ENCODE data around the gene ZFTA. TPM values are rescaled to one million over a fixed set of nuclear protein-coding genes. Genes with fewer than 3 reads are reported as not detected.

Gene ZFTA
- polyA plus RNA-seq, 3 donors: 1.2 TPM; not detected in 2

GRCh38 chr11:63770763-63771162, 2.2 kb upstream of the ZFTA start:
- no peak overlapping the region for H2AFZ ChIP-seq (ENCODE audit: insufficient read depth, low read depth, low read length, poor library complexity, severe bottlenecking)
- Mint-ChIP-seq H3K4me3 (peak overlapping the region in 1 of 2 donors; percentile 79), H3K27ac (no peak overlapping the region), H3K36me3 (peaks cover 0 to 4% of the 10 kb centered on the region in 2 donors), H3K27me3 (ENCODE audit: low read depth in 3 of 3) (peaks cover 27 to 54% (median 38%) of the 10 kb centered on the region in 3 donors), H3K9me3 (peaks cover 0 to 11% (median 4%) of the 10 kb centered on the region in 7 donors), H3K4me1 (peaks cover 16% of the 10 kb centered on the region)
- H3K36me3 ChIP-seq (replicated peaks in 1 of 2; ENCODE audit: control insufficient read depth in 1 of 2, insufficient read depth in 2 of 2, low read length in 2 of 2): no peaks in the 10 kb centered on the region
- H3K9me3 ChIP-seq (replicated peaks in 1 of 2; ENCODE audit: control insufficient read depth in 1 of 2, insufficient read depth in 1 of 2, low read length in 2 of 2): peaks cover 3 to 5% of the 10 kb centered on the region in 2 donors
- TF ChIP-seq CTCF (IDR thresholded peaks at IDR 0.05): no peak
- no peak overlapping the region for H3K4me2 ChIP-seq (replicated peaks; ENCODE audit: extremely low read depth, low read length, poor library complexity, severe bottlenecking)
- H4K20me1 ChIP-seq (ENCODE audit: insufficient read depth, low read length): peaks cover 8% of the 10 kb centered on the region
- H3K27ac ChIP-seq (ENCODE audit: low read depth in 1 of 2, low read length in 2 of 2): no peak overlapping the region
- DNase-seq: peak in 2 of 3 donors; percentile 23 to 41
- H3K4me1 ChIP-seq (ENCODE audit: control insufficient read depth in 1 of 2, insufficient read depth in 2 of 2, low read length in 2 of 2): peaks cover 14 to 27% of the 10 kb centered on the region in 2 donors
- H3K9ac ChIP-seq (ENCODE audit: insufficient read depth, low read length, poor library complexity, severe bottlenecking): no peak overlapping the region
- no peaks in the 10 kb centered on the region for H3K79me2 ChIP-seq (ENCODE audit: insufficient read depth, low read length)
- peaks cover 19 to 37% of the 10 kb centered on the region in 2 donors for H3K27me3 ChIP-seq (ENCODE audit: control insufficient read depth in 2 of 2, insufficient read depth in 2 of 2, low read length in 2 of 2)
- no CpG with 5 or more reads among the region's 7 CpGs for WGBS (ENCODE audit: insufficient coverage)
- intact Hi-C loops (cut with micrococcal nuclease): no loop called here
- no peak overlapping the region for H3K4me3 ChIP-seq (replicated peaks in 1 of 3; ENCODE audit: low read depth in 2 of 3, low read length in 3 of 3)

- DNase-seq: no peak
- Mint-ChIP-seq H3K4me1 (peaks cover 16% of the 10 kb centered on the region), H3K27me3 (ENCODE audit: low read depth in 3 of 3) (peaks cover 25 to 53% (median 35%) of the 10 kb centered on the region in 3 donors), H3K4me3 (peak overlapping the region; percentile 66 to 79), H3K36me3 (peaks cover 0 to 4% of the 10 kb centered on the region in 2 donors), H3K9me3 (peaks cover 0 to 11% (median 4%) of the 10 kb centered on the region in 7 donors), H3K27ac (peak overlapping the region in 1 of 7 donors; percentile 2)
- peaks cover 3 to 5% of the 10 kb centered on the region in 2 donors for H3K9me3 ChIP-seq (replicated peaks in 1 of 2; ENCODE audit: control insufficient read depth in 1 of 2, insufficient read depth in 1 of 2, low read length in 2 of 2)
- H3K79me2 ChIP-seq (ENCODE audit: insufficient read depth, low read length): no peaks in the 10 kb centered on the region
- no peak overlapping the region for H3K27ac ChIP-seq (ENCODE audit: low read depth in 1 of 2, low read length in 2 of 2)
- no peak for TF ChIP-seq CTCF (IDR thresholded peaks at IDR 0.05)
- peaks cover 14 to 27% of the 10 kb centered on the region in 2 donors for H3K4me1 ChIP-seq (ENCODE audit: control insufficient read depth in 1 of 2, insufficient read depth in 2 of 2, low read length in 2 of 2)
- H4K20me1 ChIP-seq (ENCODE audit: insufficient read depth, low read length): peaks cover 8% of the 10 kb centered on the region
- H3K9ac ChIP-seq (ENCODE audit: insufficient read depth, low read length, poor library complexity, severe bottlenecking): peak overlapping the region; percentile 27
- intact Hi-C loops (cut with micrococcal nuclease): loop anchor here (5.0 to 10.0 kb wide), 3 partner anchors 177 to 377 kb away; no protein-coding TSS in a partner anchor
- H3K4me2 ChIP-seq (replicated peaks; ENCODE audit: extremely low read depth, low read length, poor library complexity, severe bottlenecking): peak overlapping the region; percentile 86
- H3K27me3 ChIP-seq (ENCODE audit: control insufficient read depth in 2 of 2, insufficient read depth in 2 of 2, low read length in 2 of 2): peaks cover 19 to 37% of the 10 kb centered on the region in 2 donors
- H2AFZ ChIP-seq (ENCODE audit: insufficient read depth, low read depth, low read length, poor library complexity, severe bottlenecking): peak overlapping the region; percentile 56
- peak overlapping the region in 1 of 3 experiments; percentile 91 for H3K4me3 ChIP-seq (replicated peaks in 1 of 3; ENCODE audit: low read depth in 2 of 3, low read length in 3 of 3)
- 11% methylated on average over 29 of the region's 35 CpGs for WGBS (ENCODE audit: insufficient coverage)
- H3K36me3 ChIP-seq (replicated peaks in 1 of 2; ENCODE audit: control insufficient read depth in 1 of 2, insufficient read depth in 2 of 2, low read length in 2 of 2): no peaks in the 10 kb centered on the region
These were observed 1.3 kb upstream of the ZFTA start for GRCh38 chr11:63769714-63770455.

Measured in CD14-positive monocyte (primary cell).